GM18907 (cell line): ENCODE data around the gene STK24.

Experiments used
- ATAC-seq: cut with Tn5 transposase; IDR thresholded peaks from one replicate; pipeline ENCODE4 v1.9.1; 2021; ENCODE audit warnings: mild to moderate bottlenecking, moderate library complexity; ENCODE audit not compliant: unreplicated experiment

The STK24 gene

GRCh38 chr13:98442391-98443230, 134.3 kb downstream of the STK24 start:
- no peak for ATAC-seq

- no peak for ATAC-seq
Observed at GRCh38 chr13:98441056-98441676, 135.7 kb downstream of the STK24 start.

DNA sequence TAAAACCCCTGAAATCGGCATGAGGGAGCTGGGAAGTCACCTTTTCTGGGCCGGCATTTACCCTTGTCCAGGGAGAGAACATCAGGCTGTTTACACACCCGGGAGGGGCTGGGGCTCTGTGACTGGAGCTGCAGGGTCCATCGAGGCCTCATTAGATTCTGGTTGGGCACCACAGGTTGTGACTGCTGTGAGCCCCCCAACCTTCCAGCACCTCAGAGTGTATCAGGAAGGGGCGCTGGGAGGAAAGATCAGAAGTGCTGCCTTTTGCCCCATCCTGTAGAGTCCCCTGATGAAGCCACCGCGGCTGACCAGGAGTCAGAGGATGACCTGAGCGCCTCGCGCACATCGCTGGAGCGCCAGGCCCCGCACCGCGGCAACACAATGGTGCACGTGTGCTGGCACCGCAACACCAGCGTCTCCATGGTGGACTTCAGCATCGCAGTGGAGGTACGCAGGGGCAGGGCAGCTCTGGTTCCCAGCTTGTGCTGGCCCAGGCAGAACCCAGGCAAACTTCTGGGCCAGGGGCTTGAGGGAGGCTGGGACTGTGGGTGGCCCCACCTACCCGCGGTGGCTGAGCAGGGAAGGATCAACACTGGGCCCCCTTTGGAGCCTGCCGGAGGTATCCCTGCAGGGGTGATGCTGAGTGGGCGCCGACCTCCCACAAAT, 136.4 kb downstream of the STK24 start:
- no peak for ATAC-seq

DNA sequence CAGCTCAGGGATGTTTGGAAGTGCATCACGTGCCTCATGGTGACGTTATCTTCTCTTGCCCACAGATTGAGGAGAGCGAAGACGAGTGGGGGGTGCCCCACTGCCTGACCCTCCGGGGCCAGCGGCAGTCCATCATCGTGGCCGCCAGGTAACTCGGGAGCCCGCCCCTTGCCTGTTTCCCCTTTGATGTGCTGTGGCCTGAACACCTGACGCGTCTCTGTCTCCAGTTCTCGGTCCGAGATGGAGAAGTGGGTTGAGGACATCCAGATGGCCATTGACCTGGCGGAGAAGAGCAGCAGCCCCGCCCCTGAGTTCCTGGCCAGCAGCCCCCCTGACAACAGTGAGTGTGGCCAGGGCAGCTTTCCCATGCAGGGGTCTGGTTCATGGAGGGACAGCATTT, 137.0 kb downstream of the STK24 start:
- no peak for ATAC-seq

GRCh38 chr13:98439126-98439828, 137.6 kb downstream of the STK24 start:
- no peak for ATAC-seq

DNA sequence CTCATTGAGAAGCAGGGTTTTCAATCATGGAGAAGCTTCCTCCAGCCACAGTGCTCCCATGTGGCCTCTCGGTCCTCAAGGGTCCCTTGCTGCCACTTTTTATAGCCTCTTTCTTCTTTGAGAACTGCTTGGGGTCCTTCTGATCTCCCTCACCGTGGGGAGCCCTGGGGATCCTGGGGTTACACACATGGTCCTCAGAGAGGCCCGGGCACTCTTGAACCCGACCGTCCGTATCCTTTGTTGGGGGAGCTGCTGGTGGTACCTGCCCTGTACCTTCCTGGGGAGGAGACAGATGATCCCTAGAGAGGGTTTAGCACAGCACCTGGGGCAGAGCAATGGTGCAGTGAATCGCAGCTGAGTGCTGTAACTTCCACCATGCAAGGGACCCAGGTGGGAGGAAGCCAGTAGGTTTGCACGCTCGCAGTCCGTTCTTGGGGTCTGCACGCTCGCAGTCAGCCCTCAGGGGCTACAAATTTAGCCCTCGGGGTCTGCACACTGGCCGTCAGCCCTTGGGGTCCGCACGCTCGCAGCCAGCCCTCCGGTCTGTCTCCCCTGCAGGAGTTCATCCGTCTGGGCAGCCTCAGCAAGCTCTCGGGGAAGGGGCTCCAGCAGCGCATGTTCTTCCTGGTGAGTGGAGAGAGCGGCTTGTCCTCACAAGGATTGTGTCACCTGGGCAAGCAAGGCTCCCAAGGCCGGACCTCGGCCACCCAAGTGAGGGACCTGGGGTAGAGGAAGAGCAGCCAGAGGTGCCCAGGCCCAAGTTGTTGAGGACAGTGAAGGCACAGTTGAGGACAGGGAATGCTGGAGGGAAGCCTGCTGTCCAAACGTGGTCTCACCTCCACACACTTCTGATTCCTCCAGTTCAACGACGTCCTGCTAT, 138.4 kb downstream of the STK24 start:
- no peak for ATAC-seq

GRCh38 chr13:98436233-98436910, 140.5 kb downstream of the STK24 start:
- no peak for ATAC-seq

DNA sequence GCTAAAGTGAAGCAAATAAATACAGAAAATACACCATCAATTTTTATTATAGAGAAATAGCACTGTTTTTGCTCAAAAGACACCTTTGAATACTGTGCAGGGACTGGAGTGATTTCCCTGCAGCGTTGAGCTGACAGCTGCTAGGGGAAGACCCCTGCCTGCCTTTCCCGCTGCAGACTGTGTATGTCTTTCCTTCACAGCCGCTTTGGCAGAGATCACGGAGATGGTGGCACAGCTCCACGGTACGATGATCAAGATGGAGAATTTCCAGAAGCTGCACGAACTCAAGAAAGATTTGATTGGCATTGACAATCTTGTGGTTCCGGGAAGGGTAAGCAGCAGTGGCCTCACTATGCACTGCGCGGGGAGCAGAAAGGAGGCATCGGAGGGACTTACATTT, 141.5 kb downstream of the STK24 start:
- ATAC-seq = no peak

DNA sequence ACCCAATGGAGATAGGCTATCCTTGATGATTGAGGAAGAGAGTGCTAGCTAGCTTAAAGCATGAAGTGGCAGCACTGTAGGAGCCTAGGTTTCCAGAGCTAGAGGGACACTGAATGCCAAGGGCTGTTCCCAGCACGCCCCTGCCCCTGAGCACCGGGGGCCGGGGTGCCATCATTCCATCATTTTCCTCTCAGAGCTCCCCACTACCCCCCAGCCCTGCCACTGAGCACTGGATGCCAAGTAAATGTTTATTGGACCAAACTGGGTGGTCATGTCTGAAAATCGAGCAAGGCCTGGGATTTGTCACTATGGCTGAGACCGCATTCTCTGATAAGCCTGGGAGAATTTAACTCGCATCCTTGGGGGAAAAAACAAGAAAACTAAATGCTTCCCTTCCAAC, 142.8 kb downstream of the STK24 start:
- ATAC-seq = no peak

DNA sequence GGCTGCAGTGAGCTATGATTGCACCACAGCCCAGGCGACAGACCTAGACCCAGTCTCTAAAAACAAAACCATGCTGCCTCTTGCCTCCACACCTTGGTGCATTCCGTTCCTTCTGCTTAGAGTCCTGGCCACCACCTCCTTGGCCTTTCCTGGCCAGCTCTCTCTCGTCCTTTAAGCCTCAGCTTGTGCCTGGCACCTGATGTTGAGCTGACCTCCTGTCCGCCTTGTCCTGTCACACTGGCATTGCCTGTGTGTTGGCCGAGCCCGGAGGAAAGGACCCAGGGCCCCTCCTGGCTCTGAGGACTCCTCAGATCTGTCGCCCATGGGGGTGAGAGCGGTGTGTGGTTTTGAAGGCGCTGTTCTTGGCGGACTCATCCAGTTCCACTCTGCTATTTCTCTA, 143.3 kb downstream of the STK24 start:
- ATAC-seq = no peak

GRCh38 chr13:98432638-98433037, 144.3 kb downstream of the STK24 start:
- ATAC-seq = no peak

DNA sequence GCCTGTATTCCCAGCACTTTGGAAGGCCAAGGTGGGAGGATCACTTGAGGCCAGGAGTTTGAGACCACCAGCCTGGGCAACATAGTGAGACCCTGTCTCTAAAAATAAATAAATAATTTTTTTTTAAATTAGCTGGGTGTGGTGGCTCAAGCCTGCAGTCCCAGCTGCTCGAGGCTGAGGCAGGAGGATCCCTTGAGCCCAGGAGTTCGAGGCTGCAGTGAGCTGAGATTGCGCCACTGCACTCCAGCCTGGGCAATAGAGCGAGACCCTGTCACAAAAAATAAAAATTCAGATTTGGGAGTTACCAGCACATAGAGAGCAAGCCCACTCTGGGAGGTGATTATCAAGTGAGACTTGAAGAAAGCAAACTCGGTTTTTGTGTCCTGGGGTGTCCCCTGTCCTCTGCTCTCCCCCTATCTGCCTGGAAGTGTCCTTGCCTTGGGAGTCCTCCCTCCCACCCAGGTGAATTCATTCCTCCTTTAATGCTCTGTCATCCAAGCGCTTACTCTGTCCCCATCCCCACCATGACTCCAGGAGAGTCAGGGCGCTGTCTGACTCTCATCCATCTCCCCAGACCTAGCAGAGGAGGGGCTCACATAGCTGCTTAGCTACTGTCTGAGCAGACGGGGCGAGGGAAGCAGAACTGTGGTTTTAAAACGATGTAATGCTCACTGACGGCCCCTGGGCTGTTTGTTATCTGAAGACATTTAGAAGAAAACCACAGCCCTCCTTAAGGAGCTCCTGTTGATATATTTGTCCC, 146.8 kb downstream of the STK24 start:
- ATAC-seq = no peak

DNA sequence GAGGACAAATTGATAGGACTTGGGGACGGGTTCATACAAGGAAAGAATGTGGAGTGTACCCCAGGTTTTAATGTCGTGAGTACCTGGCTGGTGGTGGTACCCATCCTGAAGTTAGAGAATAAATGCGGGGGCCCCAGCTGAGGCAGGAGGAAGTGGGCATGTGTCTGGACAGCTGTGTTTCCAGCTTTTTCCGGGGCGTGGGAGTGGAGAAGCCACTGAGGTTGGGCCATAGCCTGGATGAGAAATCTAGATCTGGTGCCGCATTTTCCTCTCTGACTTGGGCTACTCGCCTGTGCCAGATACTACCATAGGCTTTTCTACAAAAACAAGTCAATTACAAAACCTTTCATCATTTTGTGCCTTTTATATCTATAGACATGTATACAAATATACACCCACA, 147.4 kb downstream of the STK24 start:
- ATAC-seq = no peak

GRCh38 chr13:98429081-98429480, 147.8 kb downstream of the STK24 start:
- no peak for ATAC-seq

DNA sequence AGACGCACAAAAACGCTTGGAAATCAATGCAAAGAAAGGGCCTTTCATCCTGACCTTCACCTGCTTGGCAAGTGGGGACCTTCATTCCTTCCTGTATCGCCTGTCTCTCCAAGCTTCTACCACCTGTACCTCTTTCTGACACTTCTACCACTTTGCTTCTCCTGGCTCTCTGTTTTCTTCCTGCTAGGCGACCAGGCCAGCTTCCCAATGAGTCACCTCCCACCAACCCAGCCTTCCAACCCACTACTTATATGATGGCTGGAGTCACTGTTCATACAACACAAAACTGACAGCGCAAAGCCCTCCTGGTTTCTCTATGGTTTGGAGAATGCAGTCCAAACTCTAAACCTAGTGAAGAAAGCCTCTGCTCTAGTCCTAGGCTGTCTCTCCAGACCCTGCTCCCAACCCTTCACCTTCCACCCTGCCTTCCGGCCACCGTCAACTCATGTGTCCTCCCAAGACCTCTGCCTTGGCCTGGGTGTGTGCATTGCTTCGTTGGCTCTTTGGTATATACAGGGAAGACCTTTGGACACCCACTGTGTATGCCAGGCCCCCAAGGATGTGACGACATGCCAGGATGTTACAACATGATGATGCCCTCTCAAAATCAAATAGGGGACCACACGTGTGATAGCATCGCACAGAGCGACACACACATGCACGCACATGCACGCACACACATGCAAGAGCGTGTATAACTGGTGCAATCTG, 148.5 kb downstream of the STK24 start:
- ATAC-seq = no peak

DNA sequence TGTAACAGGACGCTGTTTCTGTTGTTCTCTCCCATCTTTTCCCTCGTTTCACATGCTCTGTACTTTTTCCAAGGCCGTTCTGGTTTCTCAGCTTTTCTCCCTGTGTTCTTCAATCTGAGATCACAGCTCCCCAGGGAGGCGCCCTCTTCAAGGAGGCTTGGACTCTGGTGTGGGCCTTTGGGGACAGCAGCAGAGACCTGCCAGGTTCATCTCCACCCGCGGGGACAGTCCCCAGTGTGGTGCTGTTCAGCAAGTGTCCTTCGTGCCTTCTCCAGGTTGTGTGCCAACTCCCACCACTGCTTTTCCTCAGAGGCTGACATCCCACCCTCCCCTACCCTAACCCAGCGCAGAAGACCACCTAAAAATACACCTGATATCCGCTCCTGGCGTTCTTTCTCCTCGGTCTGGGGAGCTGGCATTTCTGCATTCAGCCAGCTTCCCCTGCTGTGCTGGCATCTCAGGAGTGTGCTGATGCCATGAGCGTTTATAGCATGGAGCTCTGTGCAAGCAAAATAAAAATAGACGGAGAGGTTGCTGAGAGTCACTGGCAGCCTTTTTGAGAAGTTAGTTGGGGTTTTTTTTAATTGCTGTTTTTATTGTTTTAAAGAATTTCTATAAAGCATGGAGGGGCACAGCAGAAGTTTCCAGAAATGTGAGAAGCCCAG, 149.4 kb downstream of the STK24 start:
- no peak for ATAC-seq

- ATAC-seq = no peak
Observed at GRCh38 chr13:98423417-98423816, 153.5 kb downstream of the STK24 start.

GRCh38 chr13:98422046-98422445, 154.9 kb downstream of the STK24 start:
- ATAC-seq = no peak
